Vein endothelial cell (primary cell): ENCODE data around the gene DDX46. TPM values are rescaled to one million over a fixed set of nuclear protein-coding genes. Genes with fewer than 3 reads are reported as not detected.

Experiments
- small RNA-seq: library from RNA; depleted of rRNA; stranded (forward); fragments of <200 nt; gene quantifications from one replicate; pipeline ENCODE3, GENCODE V24; 2012
- total RNA-seq: library from RNA; depleted of rRNA; stranded (reverse); fragments of >200 nt; gene quantifications from 2 replicates; pipeline ENCODE4 v1.2.3, GENCODE V29; 2012

The DDX46 gene, protein sequence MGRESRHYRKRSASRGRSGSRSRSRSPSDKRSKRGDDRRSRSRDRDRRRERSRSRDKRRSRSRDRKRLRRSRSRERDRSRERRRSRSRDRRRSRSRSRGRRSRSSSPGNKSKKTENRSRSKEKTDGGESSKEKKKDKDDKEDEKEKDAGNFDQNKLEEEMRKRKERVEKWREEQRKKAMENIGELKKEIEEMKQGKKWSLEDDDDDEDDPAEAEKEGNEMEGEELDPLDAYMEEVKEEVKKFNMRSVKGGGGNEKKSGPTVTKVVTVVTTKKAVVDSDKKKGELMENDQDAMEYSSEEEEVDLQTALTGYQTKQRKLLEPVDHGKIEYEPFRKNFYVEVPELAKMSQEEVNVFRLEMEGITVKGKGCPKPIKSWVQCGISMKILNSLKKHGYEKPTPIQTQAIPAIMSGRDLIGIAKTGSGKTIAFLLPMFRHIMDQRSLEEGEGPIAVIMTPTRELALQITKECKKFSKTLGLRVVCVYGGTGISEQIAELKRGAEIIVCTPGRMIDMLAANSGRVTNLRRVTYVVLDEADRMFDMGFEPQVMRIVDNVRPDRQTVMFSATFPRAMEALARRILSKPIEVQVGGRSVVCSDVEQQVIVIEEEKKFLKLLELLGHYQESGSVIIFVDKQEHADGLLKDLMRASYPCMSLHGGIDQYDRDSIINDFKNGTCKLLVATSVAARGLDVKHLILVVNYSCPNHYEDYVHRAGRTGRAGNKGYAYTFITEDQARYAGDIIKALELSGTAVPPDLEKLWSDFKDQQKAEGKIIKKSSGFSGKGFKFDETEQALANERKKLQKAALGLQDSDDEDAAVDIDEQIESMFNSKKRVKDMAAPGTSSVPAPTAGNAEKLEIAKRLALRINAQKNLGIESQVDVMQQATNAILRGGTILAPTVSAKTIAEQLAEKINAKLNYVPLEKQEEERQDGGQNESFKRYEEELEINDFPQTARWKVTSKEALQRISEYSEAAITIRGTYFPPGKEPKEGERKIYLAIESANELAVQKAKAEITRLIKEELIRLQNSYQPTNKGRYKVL
- 29.1 and 31.3 TPM in 2 replicates for total RNA-seq

GRCh38 chr5:134758504-134759341 lies at the start of gene DDX46:
Gene DDX46, plus strand, starts transcription at chr5:134758779. Its CDS starts 160 bp downstream, at chr5:134758939.

DNA sequence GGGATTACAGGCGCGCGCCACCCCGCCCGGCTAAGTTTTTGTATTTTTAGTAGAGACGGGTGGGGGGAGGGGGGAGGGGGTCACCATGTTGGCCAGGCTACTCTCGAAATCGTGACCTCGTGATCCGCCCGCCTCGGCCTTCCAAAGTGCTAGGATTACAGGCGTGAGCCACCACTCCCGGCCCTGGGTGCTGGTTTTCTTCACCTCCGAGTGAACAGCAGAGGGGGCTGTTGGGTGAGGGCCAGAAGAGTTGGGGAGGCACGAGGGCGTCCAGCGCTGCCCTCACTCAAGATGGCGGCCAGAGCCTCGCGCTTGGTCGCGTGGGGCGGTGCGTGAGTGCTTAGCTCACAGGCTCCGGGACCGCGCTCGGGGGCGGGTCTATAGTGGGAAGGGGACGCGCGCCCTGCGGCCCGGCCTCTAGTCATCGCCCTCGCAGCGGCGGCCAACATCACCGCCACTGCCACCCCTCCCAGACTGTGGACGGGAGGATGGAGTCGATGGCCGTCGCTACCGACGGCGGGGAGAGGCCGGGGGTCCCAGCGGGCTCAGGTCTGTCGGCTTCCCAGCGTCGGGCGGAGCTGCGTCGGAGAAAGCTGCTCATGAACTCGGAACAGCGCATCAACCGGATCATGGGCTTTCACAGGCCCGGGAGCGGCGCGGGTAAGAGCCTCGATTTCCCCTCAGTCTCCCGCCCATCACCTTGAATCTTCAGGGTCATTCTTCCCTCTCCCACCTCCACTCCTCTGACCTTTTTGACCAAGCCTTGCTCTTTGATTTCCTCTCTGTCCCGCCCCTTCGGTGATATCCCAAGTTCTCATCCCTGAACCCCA lies 20.2 kb upstream of the DDX46 start, which contains the start of gene CAMLG:
Gene CAMLG, plus strand, starts transcription at position 416 of the 830 bp plus-strand sequence. Its CDS starts 73 bp downstream, at position 489.

GRCh38 chr5:134845852-134846640 lies 87.5 kb downstream of the DDX46 start, which contains the start of gene C5orf24:
Gene C5orf24, plus strand, starts transcription at chr5:134845968. Its CDS starts 8,933 bp downstream, at chr5:134854901.

DNA sequence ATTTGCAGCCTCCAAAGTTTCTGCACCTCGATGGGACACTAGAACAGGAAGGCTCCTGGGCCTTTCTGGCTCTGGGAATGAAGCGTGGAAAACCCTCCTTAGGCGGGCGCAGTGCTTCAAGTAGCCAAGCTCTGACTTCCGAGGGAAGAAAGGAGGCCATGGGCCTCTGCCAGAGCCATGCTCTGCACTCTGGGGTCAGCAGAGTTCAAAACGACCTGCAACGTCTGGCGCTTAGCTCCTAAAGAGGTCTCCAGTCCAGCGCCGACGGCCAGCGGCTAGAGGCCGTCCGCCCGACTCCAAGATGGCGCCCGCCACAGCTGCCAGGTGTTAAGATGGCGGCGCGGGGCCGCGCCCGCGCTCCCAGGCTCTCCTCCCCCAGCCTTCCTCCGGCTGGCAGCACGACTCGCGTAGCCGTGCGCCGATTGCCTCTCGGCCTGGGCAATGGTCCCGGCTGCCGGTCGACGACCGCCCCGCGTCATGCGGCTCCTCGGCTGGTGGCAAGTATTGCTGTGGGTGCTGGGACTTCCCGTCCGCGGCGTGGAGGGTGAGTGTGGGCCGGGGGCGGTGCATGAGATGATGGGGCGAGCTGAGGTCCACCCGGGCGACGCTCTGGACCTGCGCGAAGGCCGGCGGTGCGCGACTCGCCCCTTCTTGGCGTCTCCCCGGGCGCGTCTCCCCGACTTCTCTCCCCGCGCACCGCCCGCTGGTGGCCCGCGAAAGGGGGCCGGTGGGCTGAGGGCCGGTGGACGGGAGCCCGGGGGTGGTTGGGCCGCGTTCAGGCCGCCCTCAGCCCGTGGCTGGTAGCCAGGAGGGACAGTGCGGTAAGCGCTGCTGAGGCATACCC lies 115.6 kb downstream of the DDX46 start, which contains the start of gene TXNDC15:
Gene TXNDC15, plus strand, starts transcription at position 385 of the 844 bp plus-strand sequence. Its CDS starts 57 bp downstream, at position 442.

Small RNA genes within 50 kb of the gene (small RNA-seq; reads per million reads assigned to genes)
- gene RNU6-757P: not detected

Other genes with a start within 250 kb of the DDX46 start
- 26.1 and 31.4 TPM in 2 replicates for gene JADE2, start 233.1 kb upstream of the DDX46 start, total RNA-seq
- 26.5 and 44.7 TPM in 2 replicates for gene SAR1B, start 126.0 kb upstream of the DDX46 start, total RNA-seq
- 29.1 and 34.7 TPM in 2 replicates for gene SEC24A, start 110.0 kb upstream of the DDX46 start, total RNA-seq
- 30.9 and 37.6 TPM in 2 replicates for gene CAMLG, start 20.2 kb upstream of the DDX46 start, total RNA-seq
- gene C5orf24, start 87.2 kb downstream of the DDX46 start, total RNA-seq: 74.5 and 82.0 TPM in 2 replicates
- 58.5 and 70.6 TPM in 2 replicates for gene TXNDC15, start 115.6 kb downstream of the DDX46 start, total RNA-seq
- 4.9 and 6.4 TPM in 2 replicates for gene PCBD2, start 146.4 kb downstream of the DDX46 start, total RNA-seq
- under 0.01 TPM in 1 of 2 replicates, not detected in the other for gene CATSPER3, start 209.1 kb downstream of the DDX46 start, total RNA-seq